ENCODE measurements around the gene NRXN3. TPM values are rescaled to one million over a fixed set of nuclear protein-coding genes. Genes with fewer than 3 reads are reported as not detected.

NRXN3 gene
- total and polyA plus RNA-seq, 8 donors, result 1.3 to 7.6 (median 1.5) TPM

GRCh38 chr14:78992867-78993266 lies 822.7 kb downstream of the NRXN3 start:
- Histone ChIP-seq H3K4me1 (no peaks in the 10 kb centered on the region), H3K36me3 (no peaks in the 10 kb centered on the region), H3K9me3 (no peaks in the 10 kb centered on the region), H3K27me3 (no peaks in the 10 kb centered on the region), H3K27ac (no peak overlapping the region), H3K4me3 (no peak overlapping the region)
- ATAC-seq (no peak), DNase-seq (no peak)
- no peak for TF ChIP-seq CTCF (IDR thresholded peaks at IDR 0.05)
- intact Hi-C loops (cut with DNase I), result no loop called here

GRCh38 chr14:78997811-78998210 lies 827.6 kb downstream of the NRXN3 start:
- Histone ChIP-seq H3K27ac (no peak overlapping the region), H3K4me1 (no peaks in the 10 kb centered on the region), H3K4me3 (no peak overlapping the region), H3K27me3 (no peaks in the 10 kb centered on the region), H3K36me3 (no peaks in the 10 kb centered on the region), H3K9me3 (no peaks in the 10 kb centered on the region)
- ATAC-seq, result no peak
- DNase-seq, result peak in 2 of 4 donors; percentile 73 to 86
- TF ChIP-seq CTCF (IDR thresholded peaks at IDR 0.05), result no peak
- intact Hi-C loops (cut with DNase I), result no loop called here

- intact Hi-C loops (cut with DNase I), result no loop called here
- ATAC-seq, result no peak
- H3K27ac ChIP-seq, result no peak overlapping the region
- H3K4me1 ChIP-seq, result no peaks in the 10 kb centered on the region
- no peak overlapping the region for H3K4me3 ChIP-seq
- H3K27me3 ChIP-seq, result no peaks in the 10 kb centered on the region
- DNase-seq, result no peak
- H3K36me3 ChIP-seq, result no peaks in the 10 kb centered on the region
- no peak for TF ChIP-seq CTCF (IDR thresholded peaks at IDR 0.05)
- H3K9me3 ChIP-seq, result no peaks in the 10 kb centered on the region
These were observed 839.1 kb downstream of the NRXN3 start for GRCh38 chr14:79009286-79009685.

- ATAC-seq (peak; percentile 26), DNase-seq (peak in 1 of 4 donors; percentile 33)
- Histone ChIP-seq H3K4me1 (no peaks in the 10 kb centered on the region), H3K27ac (no peak overlapping the region), H3K36me3 (no peaks in the 10 kb centered on the region), H3K27me3 (no peaks in the 10 kb centered on the region), H3K4me3 (no peak overlapping the region), H3K9me3 (no peaks in the 10 kb centered on the region)
- intact Hi-C loops (cut with DNase I), result no loop called here
- TF ChIP-seq CTCF (IDR thresholded peaks at IDR 0.05), result peak; percentile 12 to 40
These were observed 841.1 kb downstream of the NRXN3 start for GRCh38 chr14:79011091-79011919.

DNA sequence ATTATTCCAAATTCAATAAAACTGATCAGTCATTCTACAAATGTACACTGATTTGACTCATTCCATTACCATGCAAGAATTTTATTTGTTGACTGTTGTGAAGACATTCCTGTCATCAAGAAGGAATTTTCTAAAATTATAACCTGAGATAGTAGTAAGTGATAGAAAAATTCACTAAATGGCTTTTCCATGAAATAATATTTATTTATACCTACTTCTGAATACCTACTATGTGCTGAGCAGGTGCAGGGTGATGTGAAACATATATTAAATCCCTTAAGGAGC lies 841.7 kb downstream of the NRXN3 start:
- DNase-seq, result no peak
- H3K27me3 ChIP-seq, result no peaks in the 10 kb centered on the region
- H3K27ac ChIP-seq, result no peak overlapping the region
- intact Hi-C loops (cut with DNase I), result no loop called here
- H3K4me1 ChIP-seq, result no peaks in the 10 kb centered on the region
- no peak for ATAC-seq
- no peaks in the 10 kb centered on the region for H3K9me3 ChIP-seq
- H3K4me3 ChIP-seq, result no peak overlapping the region
- H3K36me3 ChIP-seq, result no peaks in the 10 kb centered on the region
- TF ChIP-seq CTCF (IDR thresholded peaks at IDR 0.05), result no peak

Measured in left lung (tissue), 10 donors.